PC-3 (cell line): ENCODE measurements around the gene ATOSA. TPM values are rescaled to one million over a fixed set of nuclear protein-coding genes. Genes with fewer than 3 reads are reported as not detected.

Source experiments
- ATAC-seq: fragments of 200-7000 bp; cut with Tn5 transposase; 2 replicates; pipeline ENCODE4 v1.9.1; 2020; ENCODE audit warnings: mild to moderate bottlenecking, moderate library complexity
- BruUV-seq: library from RNA; stranded (reverse); fragments of 400-500 nt; replicated peaks from 2 replicates; lab custom pipeline; 2021; lab: Mats Ljungman, UMichigan
- CTCF ChIA-PET: fragments of 300-600 bp; sonication (Branson Sonifier 250); formaldehyde crosslinking; loops from one replicate; lab custom pipeline; 2022; ENCODE audit warnings: antibody characterized with exemption; lab: Charles Lee
- POLR2A ChIA-PET: fragments of 300-600 bp; sonication (Branson Sonifier 250); formaldehyde crosslinking; loops from one replicate; lab custom pipeline; 2022; ENCODE audit warnings: antibody characterized with exemption; ENCODE audit not compliant: unreplicated experiment; lab: Charles Lee
- DNase-seq: peaks from one replicate; pipeline ENCODE4 v3.0.0-alpha.2; 2015
- H2AFZ ChIP-seq: fragments of 300-600 bp; sonication (generic); 2 replicates; pipeline ENCODE4 v1.6.0; 2016; ENCODE audit warnings: antibody characterized with exemption, low read length
- H3F3A ChIP-seq: fragments of 300-600 bp; sonication (generic); one replicate; pipeline ENCODE4 v1.6.0; 2017; ENCODE audit warnings: antibody characterized with exemption, low read length, control low read depth, mild to moderate bottlenecking; ENCODE audit not compliant: unreplicated experiment
- H3K27ac ChIP-seq: fragments of 300-600 bp; sonication (generic); 2 replicates; pipeline ENCODE4 v1.5.1; 2016; ENCODE audit warnings: mild to moderate bottlenecking, low read length
- H3K27me3 ChIP-seq: fragments of 300-600 bp; sonication (generic); 2 replicates; pipeline ENCODE4 v1.6.1; 2016; ENCODE audit warnings: low read length, mixed read lengths
- H3K36me3 ChIP-seq: fragments of 300-600 bp; sonication (generic); 2 replicates; pipeline ENCODE4 v1.6.1; 2016; ENCODE audit warnings: low read depth, mixed run types, low read length, mixed read lengths
- H3K4me1 ChIP-seq: fragments of 300-600 bp; sonication (generic); 2 replicates; pipeline ENCODE4 v1.5.1; 2016; ENCODE audit warnings: low read length; ENCODE audit not compliant: insufficient read depth
- H3K4me2 ChIP-seq: fragments of 300-600 bp; sonication (generic); 2 replicates; pipeline ENCODE4 v1.6.0; 2016; ENCODE audit warnings: low read length
- H3K4me3 ChIP-seq: fragments of 300-600 bp; sonication (generic); 2 replicates; pipeline ENCODE4 v1.5.1; 2016; ENCODE audit warnings: mild to moderate bottlenecking, low read length, mixed read lengths
- H3K79me2 ChIP-seq: fragments of 300-600 bp; sonication (generic); 2 replicates; pipeline ENCODE4 v1.6.1; 2017; ENCODE audit warnings: low read length, mixed read lengths
- H3K9ac ChIP-seq: fragments of 300-600 bp; sonication (generic); 2 replicates; pipeline ENCODE4 v1.6.0; 2016; ENCODE audit warnings: mild to moderate bottlenecking, low read length
- H3K9me2 ChIP-seq: fragments of 300-600 bp; sonication (generic); replicated peaks from 2 replicates; pipeline ENCODE4 v1.6.1; 2016; ENCODE audit warnings: mixed run types, low read length, mixed read lengths
- H3K9me3 ChIP-seq: fragments of 300-600 bp; sonication (generic); 2 replicates; pipeline ENCODE4 v1.6.1; 2016; ENCODE audit warnings: low read length, mixed read lengths
- H4K20me1 ChIP-seq: fragments of 300-600 bp; sonication (generic); 2 replicates; pipeline ENCODE4 v1.6.1; 2016; ENCODE audit warnings: low read length, mixed read lengths
- EZH2 ChIP-seq: fragments of 300-600 bp; sonication (generic); IDR thresholded peaks from one replicate; pipeline ENCODE4 v1.6.1; 2017; ENCODE audit warnings: antibody characterized with exemption, mild to moderate bottlenecking, low read length; ENCODE audit not compliant: unreplicated experiment
- EZH2phosphoT487 ChIP-seq: fragments of 300-600 bp; sonication (generic); IDR thresholded peaks from 2 replicates; pipeline ENCODE4 v1.6.1; 2018; ENCODE audit warnings: mild to moderate bottlenecking, antibody characterized with exemption, low read length, borderline replicate concordance
- intact Hi-C: fragments of 100-400 bp; cut with micrococcal nuclease; formaldehyde crosslinking; loops from 2 replicates; pipeline ENCODE4 v1.9.0; 2023
- total RNA-seq: library from RNA; depleted of rRNA; stranded (reverse); fragments of >200 nt; gene quantifications from 2 replicates; pipeline ENCODE4 v1.2.3, GENCODE V29; 2014
- TF ChIP-seq, protein P1 (sequence below): fragments of 300-600 bp; sonication (generic); conservative IDR thresholded peaks from 2 replicates; pipeline ENCODE4 v1.5.1; 2017; ENCODE audit warnings: antibody characterized with exemption, low read depth, mild to moderate bottlenecking, low read length

The ATOSA gene
- total RNA-seq, 1 experiment from 2014 or later: 8.7 TPM

GRCh38 chr15:52668133-52668532 is 11.1 kb downstream of the ATOSA start:
- ATAC-seq: no peak
- H3K4me3 ChIP-seq: no peak overlapping the region
- ChIA-PET POLR2A (interaction anchor here (0.6 kb wide), 1 partner anchor 17 kb away, joined by 4 read pairs; no protein-coding TSS in a partner anchor), CTCF (no interaction called here)
- H3K4me1 ChIP-seq: peaks cover 4% of the 10 kb centered on the region; the same call in 1 of the 2 replicates
- no peak overlapping the region for H3K4me2 ChIP-seq
- H3K9me3 ChIP-seq: no peaks in the 10 kb centered on the region
- H3K9me2 ChIP-seq: no peaks in the 10 kb centered on the region
- DNase-seq: no peak
- H3K36me3 ChIP-seq: no peaks in the 10 kb centered on the region
- H2AFZ ChIP-seq: no peak overlapping the region
- no peaks in the 10 kb centered on the region for H3K79me2 ChIP-seq
- no TSS peak for BruUV-seq
- TF ChIP-seq, protein P1, sequence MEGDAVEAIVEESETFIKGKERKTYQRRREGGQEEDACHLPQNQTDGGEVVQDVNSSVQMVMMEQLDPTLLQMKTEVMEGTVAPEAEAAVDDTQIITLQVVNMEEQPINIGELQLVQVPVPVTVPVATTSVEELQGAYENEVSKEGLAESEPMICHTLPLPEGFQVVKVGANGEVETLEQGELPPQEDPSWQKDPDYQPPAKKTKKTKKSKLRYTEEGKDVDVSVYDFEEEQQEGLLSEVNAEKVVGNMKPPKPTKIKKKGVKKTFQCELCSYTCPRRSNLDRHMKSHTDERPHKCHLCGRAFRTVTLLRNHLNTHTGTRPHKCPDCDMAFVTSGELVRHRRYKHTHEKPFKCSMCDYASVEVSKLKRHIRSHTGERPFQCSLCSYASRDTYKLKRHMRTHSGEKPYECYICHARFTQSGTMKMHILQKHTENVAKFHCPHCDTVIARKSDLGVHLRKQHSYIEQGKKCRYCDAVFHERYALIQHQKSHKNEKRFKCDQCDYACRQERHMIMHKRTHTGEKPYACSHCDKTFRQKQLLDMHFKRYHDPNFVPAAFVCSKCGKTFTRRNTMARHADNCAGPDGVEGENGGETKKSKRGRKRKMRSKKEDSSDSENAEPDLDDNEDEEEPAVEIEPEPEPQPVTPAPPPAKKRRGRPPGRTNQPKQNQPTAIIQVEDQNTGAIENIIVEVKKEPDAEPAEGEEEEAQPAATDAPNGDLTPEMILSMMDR: no peak
- TF ChIP-seq EZH2phosphoT487 (no peak), EZH2 (no peak)
- H3K27me3 ChIP-seq: no peaks in the 10 kb centered on the region
- intact Hi-C loops: no loop called here
- H4K20me1 ChIP-seq: no peaks in the 10 kb centered on the region
- H3K27ac ChIP-seq: no peak overlapping the region
- H3F3A ChIP-seq: no peaks in the 10 kb centered on the region
- H3K9ac ChIP-seq: no peak overlapping the region

- H3K36me3 ChIP-seq: no peaks in the 10 kb centered on the region
- H3K27me3 ChIP-seq: no peaks in the 10 kb centered on the region
- no peaks in the 10 kb centered on the region for H3F3A ChIP-seq
- H3K9me3 ChIP-seq: no peaks in the 10 kb centered on the region
- no peak overlapping the region for H3K27ac ChIP-seq
- intact Hi-C loops: no loop called here
- H3K4me1 ChIP-seq: no peaks in the 10 kb centered on the region
- no peak overlapping the region for H3K4me2 ChIP-seq
- H3K9me2 ChIP-seq: no peaks in the 10 kb centered on the region
- no peaks in the 10 kb centered on the region for H3K79me2 ChIP-seq
- TF ChIP-seq EZH2 (no peak), EZH2phosphoT487 (no peak)
- TF ChIP-seq, protein P1: no peak
- H3K4me3 ChIP-seq: no peak overlapping the region
- ChIA-PET CTCF (no interaction called here), POLR2A (no interaction called here)
- no peaks in the 10 kb centered on the region for H4K20me1 ChIP-seq
- no peak overlapping the region for H3K9ac ChIP-seq
- ATAC-seq (no peak), DNase-seq (no peak)
- no peak overlapping the region for H2AFZ ChIP-seq
- BruUV-seq: no TSS peak
Measured at GRCh38 chr15:52667597-52667996, 11.6 kb downstream of the ATOSA start.

- Histone ChIP-seq H2AFZ (no peak overlapping the region), H3K4me1 (peaks cover 9% of the 10 kb centered on the region), H3F3A (no peaks in the 10 kb centered on the region), H3K27ac (no peak overlapping the region), H3K9me2 (no peaks in the 10 kb centered on the region), H3K36me3 (no peaks in the 10 kb centered on the region), H3K9me3 (no peaks in the 10 kb centered on the region), H3K27me3 (no peaks in the 10 kb centered on the region), H4K20me1 (no peaks in the 10 kb centered on the region), H3K4me2 (no peak overlapping the region), H3K9ac (no peak overlapping the region), H3K4me3 (no peak overlapping the region), H3K79me2 (no peaks in the 10 kb centered on the region)
- intact Hi-C loops: no loop called here
- DNase-seq (no peak), ATAC-seq (no peak)
- no TSS peak for BruUV-seq
- TF ChIP-seq EZH2phosphoT487: no peak
- TF ChIP-seq, protein P1: no peak
- no peak for TF ChIP-seq EZH2
- ChIA-PET POLR2A (no interaction called here), CTCF (no interaction called here)
Measured at GRCh38 chr15:52663536-52664294, 15.5 kb downstream of the ATOSA start.
